HG03432 (cell line): ENCODE measurements around the gene ZFYVE26.
"Not testable (repeated sequence)": the region's sequence is repeated elsewhere in the genome, so short reads cannot be mapped to it uniquely, and the experiment has no call there.

Experiments used
- ATAC-seq: cut with Tn5 transposase; IDR thresholded peaks from one replicate; pipeline ENCODE4 v1.9.1; 2021; ENCODE audit warnings: mild to moderate bottlenecking, moderate library complexity; ENCODE audit not compliant: unreplicated experiment

Gene ZFYVE26

GRCh38 chr14:67759916-67760315, 56.5 kb downstream of the ZFYVE26 start:
- no peak for ATAC-seq

DNA sequence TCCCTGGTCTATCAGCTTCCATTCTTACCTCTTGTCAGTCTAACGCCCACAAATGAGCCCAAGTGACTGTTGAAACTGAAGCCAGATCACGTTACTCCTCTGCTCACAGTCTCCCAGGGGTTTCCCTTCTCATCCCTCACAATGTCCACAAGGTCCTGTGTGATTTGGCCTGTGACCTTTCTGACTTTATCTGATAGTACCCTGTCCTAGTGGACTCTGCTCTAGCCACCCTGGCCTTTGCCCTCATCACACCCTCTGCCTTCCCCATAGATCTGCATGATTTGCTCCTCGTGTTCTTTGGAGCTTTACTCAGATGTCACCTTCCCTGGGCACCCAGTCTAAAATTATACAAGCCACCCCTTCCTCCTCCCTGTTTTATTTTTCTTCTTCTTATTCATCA, 59.2 kb downstream of the ZFYVE26 start:
- ATAC-seq, result no peak

DNA sequence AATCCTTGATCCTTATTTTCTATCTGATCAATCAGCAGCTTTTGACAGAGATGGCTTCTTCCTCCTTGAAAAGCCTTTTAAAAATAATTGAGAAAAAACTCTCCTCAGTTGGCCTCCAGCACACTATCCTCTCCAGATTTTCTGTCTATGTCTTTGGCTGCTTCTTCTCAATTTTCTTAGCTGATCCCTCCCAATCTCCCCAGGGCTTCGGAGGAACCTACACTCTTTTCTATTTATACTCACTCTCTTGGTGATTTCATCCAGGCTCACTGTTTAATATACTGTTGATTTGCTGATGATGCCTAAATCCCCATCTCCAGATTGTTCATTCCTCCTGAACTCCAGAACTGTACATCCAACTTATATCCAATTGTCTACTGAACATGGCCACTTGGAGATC, 59.9 kb downstream of the ZFYVE26 start:
- no peak for ATAC-seq

DNA sequence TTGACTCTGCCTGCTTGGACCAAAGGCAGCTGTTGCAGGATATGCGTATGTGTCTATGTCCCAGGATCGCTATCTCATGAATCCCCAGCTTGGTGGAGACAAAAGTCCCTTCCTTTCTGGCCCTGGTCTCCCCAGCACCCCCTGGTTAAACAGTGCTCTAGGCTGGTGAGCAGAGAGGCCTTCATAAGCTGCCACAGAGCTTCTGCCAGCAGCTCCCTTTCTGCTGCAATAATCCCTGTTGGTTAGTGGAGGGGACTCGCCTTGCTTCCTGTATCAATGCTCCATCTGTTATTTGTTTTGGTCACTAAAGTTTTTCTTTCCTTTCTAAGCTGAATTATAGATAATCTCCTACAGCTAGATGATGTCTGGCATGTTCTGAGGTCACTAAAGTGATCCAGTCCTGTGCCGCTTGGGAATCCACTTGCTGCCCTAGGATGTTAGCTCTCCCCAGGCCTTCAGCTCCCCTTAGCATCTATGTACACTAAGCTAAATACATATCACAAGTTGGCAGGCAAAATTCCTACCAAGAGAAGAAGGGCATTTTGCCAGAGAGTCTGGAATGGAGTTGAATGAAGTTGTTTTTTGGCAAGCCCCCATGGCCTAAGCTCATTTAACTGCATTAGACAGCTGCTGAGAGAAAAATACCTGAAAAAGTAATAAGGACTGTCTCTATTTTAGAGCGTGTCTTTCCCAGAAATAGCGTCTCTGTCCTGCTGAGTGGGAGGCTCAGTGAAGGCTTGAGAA, 66.9 kb downstream of the ZFYVE26 start:
- no peak for ATAC-seq

- no peak for ATAC-seq
These were observed 68.1 kb downstream of the ZFYVE26 start for GRCh38 chr14:67748312-67748711.

DNA sequence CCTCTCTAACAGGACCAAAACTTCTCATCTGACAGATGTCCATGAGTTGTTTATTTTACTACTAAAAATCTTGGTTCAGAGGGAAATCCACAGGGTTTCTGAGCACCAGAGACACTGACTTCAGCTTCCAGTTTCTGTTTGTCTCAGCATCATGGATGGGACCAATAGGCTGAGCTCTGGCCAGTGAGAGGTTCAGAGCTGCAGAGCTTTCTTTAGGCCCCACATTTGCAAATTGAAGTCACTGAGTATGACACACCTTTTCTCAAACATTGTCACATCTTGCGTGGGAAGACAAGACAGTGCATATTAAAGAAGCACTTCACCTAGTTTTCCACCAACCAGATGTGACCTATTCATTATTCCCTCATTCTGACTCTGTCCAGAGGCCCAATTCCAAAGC, 69.5 kb downstream of the ZFYVE26 start:
- peak; percentile 58 for ATAC-seq

DNA sequence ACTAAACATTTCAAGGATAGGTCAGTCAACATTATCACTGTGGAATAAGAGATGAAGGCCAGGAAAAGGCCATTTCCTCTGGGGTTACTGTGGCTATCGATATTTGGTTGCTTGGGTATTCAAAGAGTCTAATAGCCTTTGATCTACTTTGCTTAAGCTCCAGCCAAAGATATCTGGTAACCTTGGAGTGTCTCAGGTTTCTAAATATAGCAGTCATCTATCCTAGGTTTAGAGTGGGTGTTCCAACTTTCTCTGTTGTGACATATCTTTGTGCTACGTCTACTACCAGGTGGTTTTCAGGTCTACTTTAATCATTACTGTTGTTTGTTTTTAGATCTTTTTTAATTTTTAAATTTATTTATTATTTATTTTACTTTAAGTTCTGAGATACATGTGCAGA, 72.3 kb downstream of the ZFYVE26 start:
- ATAC-seq, result no peak

- no peak for ATAC-seq
These were observed 77.5 kb downstream of the ZFYVE26 start for GRCh38 chr14:67738740-67739504.

- no peak for ATAC-seq
These were observed 79.6 kb downstream of the ZFYVE26 start for GRCh38 chr14:67736771-67737170.

- ATAC-seq, result no peak
These were observed 80.8 kb downstream of the ZFYVE26 start for GRCh38 chr14:67735336-67736147.

DNA sequence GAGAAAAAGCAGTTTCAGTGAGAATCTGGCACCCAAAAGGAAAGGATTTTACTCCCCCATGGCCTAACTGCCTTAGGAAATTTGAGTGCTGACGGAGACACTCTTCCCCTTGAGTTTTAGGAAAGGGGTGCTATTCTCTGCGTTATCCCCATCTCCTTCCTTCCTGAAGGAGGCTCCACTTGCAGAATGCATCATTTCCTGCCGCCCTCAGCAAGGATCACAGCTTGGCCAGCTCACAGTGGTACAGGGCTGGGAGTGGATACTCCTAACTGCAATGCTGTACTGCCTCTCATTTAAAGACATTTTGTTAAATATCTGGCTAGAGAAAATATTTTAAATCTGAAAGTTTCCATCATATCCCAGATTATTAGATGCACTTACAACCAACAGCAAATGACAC, 81.7 kb downstream of the ZFYVE26 start:
- no peak for ATAC-seq

DNA sequence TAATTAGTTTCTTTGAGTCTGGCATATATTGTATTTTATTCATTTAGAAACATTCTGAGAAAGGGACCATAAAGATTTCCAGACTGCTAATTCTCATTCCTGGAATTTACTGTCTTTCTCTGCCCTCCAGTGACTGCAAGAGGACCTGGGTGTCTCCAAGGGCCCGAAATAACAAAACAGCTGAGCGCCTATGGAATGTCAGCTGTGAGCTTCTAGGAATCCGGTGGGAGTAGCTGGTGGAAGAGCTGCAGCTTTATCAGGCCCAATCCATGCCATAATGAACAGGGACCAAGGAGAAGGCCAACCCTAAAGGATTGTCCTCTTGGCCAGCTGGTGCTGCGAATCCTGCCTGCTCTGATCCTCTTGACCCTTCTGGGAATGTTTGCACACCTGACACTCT, 82.8 kb downstream of the ZFYVE26 start:
- ATAC-seq, result no peak

GRCh38 chr14:67729072-67729885, 87.1 kb downstream of the ZFYVE26 start:
- ATAC-seq, result no peak

GRCh38 chr14:67728258-67728657, 88.1 kb downstream of the ZFYVE26 start:
- no peak for ATAC-seq

GRCh38 chr14:67727361-67727760, 89.0 kb downstream of the ZFYVE26 start:
- ATAC-seq, result no peak

- ATAC-seq, result no peak
These were observed 91.2 kb downstream of the ZFYVE26 start for GRCh38 chr14:67725171-67725570.

DNA sequence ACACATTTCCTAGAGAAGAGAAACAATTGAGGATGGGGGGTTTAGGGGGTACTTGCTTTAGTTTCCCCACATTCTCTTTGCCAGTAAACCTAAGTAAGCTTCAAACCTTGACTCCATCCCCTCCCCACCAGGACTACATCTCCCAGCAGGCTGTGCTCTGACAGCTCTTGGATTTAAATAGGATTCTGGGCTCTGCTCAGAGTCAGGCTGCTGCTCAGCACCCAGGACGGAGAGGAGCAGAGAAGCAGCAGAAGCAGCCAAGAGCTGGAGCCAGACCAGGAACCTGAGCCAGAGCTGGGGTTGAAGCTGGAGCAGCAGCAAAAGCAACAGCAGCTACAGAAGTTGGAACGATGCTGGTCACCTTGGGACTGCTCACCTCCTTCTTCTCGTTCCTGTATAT, 94.1 kb downstream of the ZFYVE26 start:
- no peak for ATAC-seq

GRCh38 chr14:67721875-67722274, 94.5 kb downstream of the ZFYVE26 start:
- ATAC-seq, result no peak

- no peak for ATAC-seq
These were observed 96.5 kb downstream of the ZFYVE26 start for GRCh38 chr14:67719866-67720265.

DNA sequence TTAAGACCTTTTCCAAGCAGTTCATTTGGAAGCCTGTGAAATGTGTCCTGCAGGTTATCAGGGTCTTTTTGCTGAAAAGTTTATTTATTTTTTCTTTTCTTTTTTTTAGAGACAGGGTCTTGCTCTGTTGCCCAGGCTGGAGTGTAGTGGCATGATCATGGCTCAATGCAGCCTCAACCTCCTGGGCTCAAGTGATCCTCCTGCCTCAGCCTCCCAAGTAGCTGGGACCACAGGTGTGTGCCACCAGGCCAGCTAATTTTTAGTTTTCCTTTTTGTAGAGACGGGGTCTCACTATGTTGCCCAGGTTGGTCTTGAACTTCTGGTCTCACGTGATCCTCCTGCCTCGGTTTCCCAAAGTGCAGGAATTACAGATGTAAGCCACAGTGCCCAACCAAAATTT, 97.0 kb downstream of the ZFYVE26 start:
- not testable (repeated sequence) for ATAC-seq

- no peak for ATAC-seq
These were observed 98.1 kb downstream of the ZFYVE26 start for GRCh38 chr14:67718265-67718664.
